Amygdala (tissue), 56 donors: ENCODE results near the gene ADARB2.
A peak's percentile ranks its signal among the peaks of the same experiment; 100 is the strongest.
"Not testable (repeated sequence)": the region's sequence is repeated elsewhere in the genome, so short reads cannot be mapped to it uniquely, and the experiment has no call there.

Source experiments
- DNase-seq, 56 donors: peaks; one replicate each; lab custom pipeline; 2025; lab: John Stamatoyannopoulos, UW

Gene ADARB2

DNA sequence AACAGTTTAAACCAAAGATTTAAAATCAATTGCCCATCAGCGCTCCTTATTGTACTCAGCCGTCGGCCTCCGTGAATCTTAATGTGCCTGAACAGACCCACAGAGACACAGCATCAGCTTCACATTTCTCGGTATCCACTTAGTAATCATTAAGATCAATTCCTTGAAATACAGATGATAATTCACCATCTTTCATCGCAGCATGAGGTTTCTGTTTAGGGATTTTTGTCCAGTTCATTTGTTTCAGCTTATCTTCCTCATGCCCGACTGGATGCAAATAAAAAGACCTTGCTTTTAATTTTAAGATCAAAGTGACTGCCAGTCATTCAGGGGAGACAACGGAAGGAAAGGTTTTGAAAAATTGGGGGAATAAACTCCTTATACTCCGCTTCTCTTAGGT, 473.3 kb downstream of the ADARB2 start:
- DNase-seq, result no peak

GRCh38 chr10:1257274-1257673, 480.1 kb downstream of the ADARB2 start:
- DNase-seq, result no peak

DNA sequence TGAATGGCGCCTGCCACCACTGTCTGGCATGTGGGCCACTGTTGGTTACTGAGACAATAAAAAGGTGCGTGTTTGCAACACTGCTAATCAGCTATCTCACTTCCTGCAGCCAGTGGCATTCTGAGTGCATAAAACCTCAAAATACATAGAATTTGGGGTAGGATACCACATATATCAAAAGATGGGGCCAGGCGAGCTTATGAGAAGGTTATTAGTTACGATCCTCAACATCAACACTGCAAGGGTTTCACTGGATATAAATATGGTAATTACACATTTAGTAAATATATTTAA, 480.9 kb downstream of the ADARB2 start:
- no peak for DNase-seq

DNA sequence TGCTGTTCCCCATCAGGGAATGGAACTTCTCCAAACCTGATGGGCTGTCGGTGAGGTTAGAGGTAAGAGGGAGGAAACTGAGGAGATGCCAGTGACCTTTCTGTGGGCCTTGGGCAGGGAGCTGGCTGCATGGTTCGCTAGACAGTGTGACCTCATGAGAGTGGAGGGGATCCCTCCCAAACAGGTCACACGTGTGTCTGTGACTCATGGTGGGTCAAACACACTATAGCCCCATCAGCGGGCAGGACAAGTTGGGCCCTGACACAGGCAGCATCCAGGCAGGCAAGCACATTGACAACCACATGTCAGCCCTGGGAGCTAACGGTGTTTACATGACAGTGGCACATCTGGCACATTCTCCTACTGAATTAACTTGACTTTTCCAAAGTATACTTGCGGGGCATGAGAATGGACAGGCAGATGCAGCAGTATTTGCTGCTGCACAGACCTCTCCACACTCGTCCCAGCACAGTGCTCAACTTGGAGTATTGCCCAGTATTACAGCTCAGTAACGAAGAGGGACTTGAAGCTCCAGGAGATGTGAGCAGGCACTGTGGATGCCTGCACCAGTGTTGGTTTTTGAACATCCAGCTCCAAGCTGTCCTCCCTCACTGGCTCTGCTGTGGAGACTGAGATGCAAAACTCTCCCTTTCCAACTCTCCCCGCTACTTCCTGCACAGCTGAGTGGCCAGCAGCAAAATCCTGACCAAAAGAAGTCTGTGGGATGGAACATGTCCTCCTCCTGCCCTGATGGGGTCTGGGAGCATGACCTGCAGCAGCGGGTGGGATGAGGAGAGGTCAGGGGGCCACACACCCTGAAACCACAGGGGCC, 481.5 kb downstream of the ADARB2 start:
- peak in 1 of 56 donors; percentile 51 for DNase-seq

DNA sequence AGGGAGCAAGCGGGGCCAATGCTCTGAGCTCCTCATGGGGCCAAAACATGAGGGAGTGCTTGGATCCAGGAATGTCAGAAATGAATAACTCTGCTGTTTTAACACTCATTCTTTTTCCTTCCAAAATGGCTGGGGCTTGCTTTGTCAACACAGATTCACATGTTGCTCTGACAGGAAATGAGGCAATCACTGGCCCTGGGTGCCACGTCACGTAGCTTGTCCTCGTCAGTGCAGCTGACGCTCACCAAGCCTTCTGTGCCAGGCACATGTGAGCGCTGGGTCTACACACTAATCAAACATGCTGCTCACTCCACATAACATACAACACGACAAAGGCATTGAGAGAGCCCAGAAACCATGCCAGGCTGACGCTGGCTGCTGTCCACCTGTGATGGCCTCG, 482.2 kb downstream of the ADARB2 start:
- peak in 14 of 56 donors; percentile 9 to 69 (median 29) for DNase-seq

- DNase-seq, result no peak
These were observed 483.6 kb downstream of the ADARB2 start for GRCh38 chr10:1253523-1254353.

- peak in 5 of 56 donors; percentile 22 to 57 (median 32) for DNase-seq
These were observed 485.6 kb downstream of the ADARB2 start for GRCh38 chr10:1251769-1252168.

DNA sequence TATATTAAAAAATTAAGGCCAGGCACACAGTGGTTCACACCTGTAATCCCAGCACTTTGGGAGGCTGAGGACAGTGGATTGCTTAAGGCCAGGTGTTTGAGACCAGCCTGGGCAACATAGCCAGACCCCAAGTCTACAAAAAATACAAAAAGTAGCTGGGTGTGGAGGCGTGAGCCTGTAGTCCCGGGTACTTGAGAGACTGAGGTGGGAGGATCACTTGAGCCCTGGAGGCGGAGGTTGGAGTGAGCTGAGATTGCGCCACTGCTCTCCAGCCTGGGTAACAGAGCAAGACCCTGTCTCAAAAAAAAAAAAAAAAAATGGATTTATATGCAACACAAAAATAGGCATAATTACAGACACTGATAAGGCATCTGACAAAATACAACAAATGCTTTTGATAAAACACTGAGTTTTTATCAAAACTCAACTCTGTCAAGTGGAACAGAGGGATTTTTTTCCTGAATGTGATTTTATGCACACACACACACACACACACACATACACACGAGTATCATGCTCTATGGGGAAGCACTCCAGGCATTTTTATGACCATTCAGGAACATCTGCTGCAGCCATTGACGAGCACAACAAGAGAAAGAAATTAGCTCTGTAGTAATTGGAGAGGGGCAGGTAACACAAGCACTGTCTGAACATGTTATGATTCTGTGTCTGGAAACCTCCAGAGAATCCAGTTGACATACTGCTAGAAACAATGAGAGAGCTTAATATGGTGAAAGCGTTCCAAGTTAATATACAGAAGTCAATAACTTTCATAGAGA, 488.0 kb downstream of the ADARB2 start:
- DNase-seq, result no peak

DNA sequence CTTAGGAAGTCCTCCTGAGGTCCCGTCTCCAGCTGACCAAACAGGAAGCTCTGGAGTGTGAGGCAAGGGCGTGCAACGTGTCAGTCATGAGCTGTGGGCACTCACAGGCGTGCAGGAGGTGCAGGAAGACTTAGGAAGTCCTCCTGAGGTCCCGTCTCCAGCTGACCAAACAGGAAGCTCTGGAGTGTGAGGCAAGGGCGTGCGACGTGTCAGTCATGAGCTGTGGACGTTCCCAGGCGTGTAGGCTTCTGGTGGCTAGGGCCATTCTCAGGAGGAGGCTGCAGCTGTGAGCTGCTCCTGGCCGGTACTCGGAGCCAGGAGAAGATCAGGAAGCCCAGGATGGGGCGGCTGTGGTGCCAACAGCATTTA, 489.1 kb downstream of the ADARB2 start:
- DNase-seq, result not testable (repeated sequence)

- no peak for DNase-seq
These were observed 489.6 kb downstream of the ADARB2 start for GRCh38 chr10:1247598-1248261.

DNA sequence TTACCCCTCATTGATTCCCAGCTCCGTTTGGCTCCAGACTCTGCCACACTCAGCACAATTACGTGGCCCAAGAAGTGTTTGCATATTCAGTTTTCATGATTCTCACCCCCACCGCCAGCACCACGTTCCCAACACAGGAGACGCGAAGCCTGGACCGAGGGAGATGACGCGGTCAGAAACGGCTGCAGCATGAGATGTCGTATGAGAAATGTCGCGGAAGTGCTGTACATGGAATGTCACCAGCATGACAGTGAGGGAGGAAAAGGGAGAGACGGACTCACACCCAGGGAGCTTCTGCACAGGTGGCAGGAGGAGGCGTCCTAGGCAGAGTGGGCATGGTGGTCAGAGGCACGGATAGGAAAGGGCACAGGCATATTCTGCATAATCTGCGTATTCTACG, 492.8 kb downstream of the ADARB2 start:
- DNase-seq, result no peak

DNA sequence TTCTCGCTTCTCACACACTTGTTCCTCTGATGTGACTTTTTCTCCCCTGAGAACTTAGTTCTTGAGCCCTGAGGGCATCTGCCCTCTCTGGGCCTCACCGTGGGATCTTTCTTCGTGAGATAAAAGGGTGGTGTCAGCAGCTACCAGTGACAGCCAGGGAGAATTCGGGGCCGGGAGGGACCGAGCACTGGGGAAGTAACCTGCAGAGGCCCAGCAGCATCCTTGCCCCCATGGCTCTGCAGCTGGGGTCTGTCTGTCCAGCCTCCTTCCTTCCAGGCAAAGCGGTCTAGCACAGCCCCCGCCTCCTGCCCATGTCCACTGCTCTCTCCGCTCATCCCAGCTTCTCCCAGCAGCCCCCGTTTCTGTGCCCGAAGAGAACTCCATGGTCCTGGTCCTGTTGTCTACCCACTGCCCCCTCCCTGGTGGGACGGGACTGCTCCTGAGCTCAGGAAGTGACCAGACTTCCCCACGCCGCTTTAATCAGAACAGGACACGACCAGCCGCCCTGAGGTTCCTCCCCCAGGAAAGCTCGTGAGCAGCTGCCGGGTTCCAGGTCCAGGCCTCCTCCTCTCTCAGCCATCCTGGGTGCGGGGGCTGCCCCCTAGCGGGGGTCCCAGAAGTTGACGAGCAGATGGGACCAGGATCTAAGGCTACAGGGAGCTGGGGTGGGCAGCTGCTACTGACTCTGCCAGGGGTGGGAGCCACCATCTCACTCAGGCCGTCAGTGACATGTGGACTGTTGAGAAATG, 493.7 kb downstream of the ADARB2 start:
- DNase-seq, result peak in 5 of 56 donors; percentile 17 to 48 (median 26)

DNA sequence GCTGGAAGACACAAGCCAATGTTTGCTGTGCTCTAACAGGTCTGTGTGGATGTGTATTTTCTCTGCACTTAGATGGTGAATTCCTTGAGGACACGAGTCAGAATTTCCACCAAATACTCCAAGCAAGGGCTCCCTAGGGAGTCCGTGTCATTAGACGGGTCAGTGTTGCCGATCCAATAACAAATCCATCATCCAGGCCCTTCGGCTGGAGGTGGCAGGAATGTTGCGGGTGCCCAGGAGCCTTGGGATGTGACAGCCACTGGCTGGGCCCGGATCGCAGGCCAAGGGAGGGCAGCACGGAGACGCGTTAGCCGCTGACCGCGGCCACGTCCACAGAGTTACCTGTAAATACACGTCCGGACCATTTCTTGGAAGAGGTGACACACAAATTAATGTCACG, 494.4 kb downstream of the ADARB2 start:
- DNase-seq, result no peak

DNA sequence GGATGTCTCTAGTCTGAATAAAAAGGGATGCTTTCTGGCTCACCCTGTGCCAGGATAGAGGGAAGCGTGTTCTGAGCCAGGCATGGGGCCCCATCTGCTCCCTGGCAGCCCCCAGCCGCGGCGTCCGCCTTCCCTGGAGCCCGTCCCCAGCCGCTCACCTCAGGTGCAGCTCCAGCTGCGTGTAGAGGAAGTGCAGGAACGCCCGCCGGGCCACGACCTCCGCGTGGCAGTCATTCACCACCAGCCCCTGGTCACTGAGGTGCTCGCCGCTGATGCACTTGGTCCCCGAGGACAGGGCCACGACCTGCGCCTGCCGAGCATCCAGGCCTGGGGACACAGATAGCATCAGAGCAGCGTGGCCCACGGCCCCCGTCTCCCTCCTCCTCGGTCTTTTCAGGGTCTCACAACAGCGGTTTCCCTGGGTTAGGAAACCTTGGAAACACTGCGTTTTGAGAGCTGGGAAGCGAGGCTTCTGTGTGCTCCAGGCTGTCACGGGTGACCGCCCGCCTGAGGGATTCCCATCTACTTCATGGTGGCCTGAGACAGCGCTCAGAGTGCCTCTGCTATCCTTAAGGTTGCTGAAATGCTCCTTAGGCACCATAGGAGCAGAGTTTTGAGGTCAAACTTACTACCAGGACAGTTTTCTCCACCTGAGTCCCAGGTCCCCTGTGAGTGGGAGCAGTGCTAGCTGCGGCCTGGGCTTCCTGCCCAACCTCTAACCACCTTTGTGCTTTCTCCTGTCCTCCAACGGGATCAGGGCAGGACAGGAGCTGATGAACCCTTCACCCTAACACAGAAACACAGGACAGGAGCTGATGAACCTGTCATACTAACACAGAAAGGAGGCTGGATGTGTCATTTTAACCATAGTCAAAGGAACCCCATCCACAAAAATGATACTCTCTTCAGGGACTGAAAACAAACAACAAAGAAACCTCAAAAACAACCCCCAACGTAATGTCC, 495.1 kb downstream of the ADARB2 start:
- no peak for DNase-seq

DNA sequence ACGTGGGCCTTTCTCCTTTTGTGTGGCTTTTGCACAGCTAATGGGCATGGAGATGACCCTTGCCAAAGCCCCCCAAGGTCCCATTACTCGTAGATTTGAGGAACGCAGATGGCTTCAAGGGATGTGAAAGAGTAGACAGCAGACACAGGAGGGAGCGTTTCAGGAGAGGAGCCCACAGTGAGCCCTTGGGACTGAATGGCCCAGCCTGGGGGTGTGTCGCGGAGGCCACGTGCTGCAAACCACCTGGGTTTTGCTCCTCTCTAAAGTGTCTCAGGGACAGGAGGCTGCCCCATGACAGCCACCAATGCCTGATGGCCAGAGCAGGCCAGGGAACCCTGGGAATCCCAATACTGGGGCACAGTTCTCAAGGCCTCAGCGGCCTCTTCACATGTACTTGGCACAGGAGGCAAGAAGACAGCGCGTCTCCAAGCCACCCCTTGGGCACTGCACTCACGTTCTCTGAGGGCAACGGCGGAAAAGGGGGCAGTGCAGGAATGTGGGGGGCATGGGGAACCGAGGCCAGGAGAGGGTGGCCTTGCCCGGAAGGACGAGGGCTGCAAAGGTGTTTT, 495.9 kb downstream of the ADARB2 start:
- no peak for DNase-seq

GRCh38 chr10:1240341-1240775, 497.0 kb downstream of the ADARB2 start:
- peak in 11 of 56 donors; percentile 22 to 63 (median 33) for DNase-seq

GRCh38 chr10:1233031-1233430, 504.3 kb downstream of the ADARB2 start:
- no peak for DNase-seq
